ACC112 (cell line): Measurements from ENCODE around the gene CELF5.
"Not testable (repeated sequence)": the region's sequence is repeated elsewhere in the genome, so short reads cannot be mapped to it uniquely, and the experiment has no call there.

Source experiments
- H2AFZ ChIP-seq: fragments of 200-600 bp; sonication (generic); one replicate; pipeline ENCODE4 v1.6.0; 2017; ENCODE audit warnings: antibody characterized with exemption, low read length; ENCODE audit not compliant: unreplicated experiment
- H3K27ac ChIP-seq: fragments of 200-600 bp; sonication (generic); 2 replicates; pipeline ENCODE4 v1.5.1; 2014; ENCODE audit warnings: low read depth, mild to moderate bottlenecking, antibody characterized with exemption, low read length, moderate library complexity
- H3K27me3 ChIP-seq: fragments of 200-600 bp; sonication (generic); 2 replicates; pipeline ENCODE4 v1.6.1; 2014; ENCODE audit warnings: mild to moderate bottlenecking, antibody characterized with exemption, low read length, moderate library complexity, mixed read lengths; ENCODE audit not compliant: insufficient read depth
- H3K36me3 ChIP-seq: fragments of 200-600 bp; sonication (generic); 2 replicates; pipeline ENCODE4 v1.6.1; 2016; ENCODE audit warnings: mild to moderate bottlenecking, antibody characterized with exemption, low read length, moderate library complexity, mixed read lengths; ENCODE audit not compliant: insufficient read depth
- H3K4me1 ChIP-seq: fragments of 200-600 bp; sonication (generic); one replicate; pipeline ENCODE4 v1.6.1; 2016; ENCODE audit warnings: low read length, mixed read lengths; ENCODE audit not compliant: insufficient read depth, unreplicated experiment, control insufficient read depth
- H3K4me3 ChIP-seq: fragments of 200-600 bp; sonication (generic); 2 replicates; pipeline ENCODE4 v1.5.1; 2014; ENCODE audit warnings: mild to moderate bottlenecking, low read depth, low read length
- H3K79me2 ChIP-seq: fragments of 200-600 bp; sonication (generic); one replicate; pipeline ENCODE4 v1.6.0; 2016; ENCODE audit warnings: low read length; ENCODE audit not compliant: control insufficient read depth, unreplicated experiment, insufficient read depth

Gene CELF5

GRCh38 chr19:3296034-3296433 is 71.6 kb downstream of the CELF5 start:
- no peak overlapping the region for H3K4me3 ChIP-seq
- no peak overlapping the region for H2AFZ ChIP-seq
- H3K27me3 ChIP-seq, result no peaks in the 10 kb centered on the region
- H3K4me1 ChIP-seq, result no peaks in the 10 kb centered on the region
- no peaks in the 10 kb centered on the region for H3K36me3 ChIP-seq
- H3K27ac ChIP-seq, result no peak overlapping the region
- H3K79me2 ChIP-seq, result no peaks in the 10 kb centered on the region

- H2AFZ ChIP-seq, result no peak overlapping the region
- no peak overlapping the region for H3K4me3 ChIP-seq
- H3K79me2 ChIP-seq, result no peaks in the 10 kb centered on the region
- H3K27ac ChIP-seq, result no peak overlapping the region
- H3K36me3 ChIP-seq, result no peaks in the 10 kb centered on the region
- no peaks in the 10 kb centered on the region for H3K4me1 ChIP-seq
- H3K27me3 ChIP-seq, result no peaks in the 10 kb centered on the region
Observed at GRCh38 chr19:3296446-3296845, 72.0 kb downstream of the CELF5 start.

DNA sequence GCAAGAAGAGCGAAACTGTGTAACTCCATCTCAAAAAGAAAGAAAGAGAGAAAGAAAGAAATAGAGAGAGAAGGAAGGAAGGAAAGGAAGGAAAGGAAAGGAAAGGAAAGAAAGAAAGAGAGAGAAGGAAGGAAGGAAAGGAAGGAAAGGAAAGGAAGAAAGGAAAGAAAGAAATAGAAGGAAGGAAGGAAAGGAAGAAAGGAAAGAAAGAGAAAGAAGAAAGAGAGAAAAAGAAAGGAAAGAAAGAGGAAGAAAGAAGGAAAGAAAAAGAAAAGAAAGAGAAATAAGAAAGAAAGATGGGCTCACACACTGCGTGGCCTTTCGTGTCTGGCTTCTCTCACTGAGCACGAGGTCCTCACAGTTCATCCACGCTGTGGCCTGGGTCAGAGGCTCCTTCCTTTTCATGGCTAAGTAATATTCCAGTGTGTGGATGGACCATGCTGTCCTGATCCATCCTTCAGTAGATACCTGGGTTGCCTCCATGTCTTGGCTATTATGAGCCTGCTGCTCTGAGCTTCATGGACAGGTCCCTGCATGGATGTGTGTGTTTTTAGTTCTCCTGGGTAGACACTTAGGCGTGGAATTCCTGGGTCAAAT is 74.5 kb downstream of the CELF5 start:
- H3K27ac ChIP-seq, result no peak overlapping the region
- H2AFZ ChIP-seq, result no peak overlapping the region
- H3K79me2 ChIP-seq, result no peaks in the 10 kb centered on the region
- H3K36me3 ChIP-seq, result no peaks in the 10 kb centered on the region
- no peak overlapping the region for H3K4me3 ChIP-seq
- no peaks in the 10 kb centered on the region for H3K4me1 ChIP-seq
- H3K27me3 ChIP-seq, result no peaks in the 10 kb centered on the region; the same call in 1 of the 2 replicates

- not testable (repeated sequence) for H3K27me3 ChIP-seq, H3K79me2 ChIP-seq, H2AFZ ChIP-seq, H3K4me3 ChIP-seq, H3K27ac ChIP-seq, H3K4me1 ChIP-seq, H3K36me3 ChIP-seq
Observed at GRCh38 chr19:3300566-3300965, 76.1 kb downstream of the CELF5 start.

DNA sequence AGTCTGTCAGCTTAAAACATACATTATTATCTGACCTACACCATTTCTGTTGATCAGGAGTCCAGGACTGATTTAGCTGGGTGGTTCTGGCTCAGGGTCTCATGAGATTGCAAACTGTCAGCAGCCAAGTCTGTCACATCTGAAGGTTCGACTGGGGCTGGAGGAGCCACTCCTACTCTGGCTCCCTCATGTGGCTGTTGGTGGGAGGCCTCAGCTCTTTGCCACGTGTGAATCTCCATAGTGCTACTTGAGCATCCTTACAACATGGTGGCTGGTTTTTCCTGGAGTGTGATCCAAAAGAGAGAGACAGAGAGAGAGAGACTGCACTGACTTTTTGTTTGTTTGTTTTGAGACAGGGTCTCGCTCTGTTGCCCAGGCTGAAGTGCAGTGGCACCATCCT is 78.3 kb downstream of the CELF5 start:
- no peak overlapping the region for H2AFZ ChIP-seq
- H3K4me3 ChIP-seq, result no peak overlapping the region
- H3K36me3 ChIP-seq, result no peaks in the 10 kb centered on the region
- no peaks in the 10 kb centered on the region for H3K4me1 ChIP-seq
- no peak overlapping the region for H3K27ac ChIP-seq
- H3K79me2 ChIP-seq, result no peaks in the 10 kb centered on the region
- H3K27me3 ChIP-seq, result no peaks in the 10 kb centered on the region; the same call in 1 of the 2 replicates

- H3K27me3 ChIP-seq, result peaks cover 6% of the 10 kb centered on the region
Observed at GRCh38 chr19:3304871-3305423, 80.5 kb downstream of the CELF5 start.

DNA sequence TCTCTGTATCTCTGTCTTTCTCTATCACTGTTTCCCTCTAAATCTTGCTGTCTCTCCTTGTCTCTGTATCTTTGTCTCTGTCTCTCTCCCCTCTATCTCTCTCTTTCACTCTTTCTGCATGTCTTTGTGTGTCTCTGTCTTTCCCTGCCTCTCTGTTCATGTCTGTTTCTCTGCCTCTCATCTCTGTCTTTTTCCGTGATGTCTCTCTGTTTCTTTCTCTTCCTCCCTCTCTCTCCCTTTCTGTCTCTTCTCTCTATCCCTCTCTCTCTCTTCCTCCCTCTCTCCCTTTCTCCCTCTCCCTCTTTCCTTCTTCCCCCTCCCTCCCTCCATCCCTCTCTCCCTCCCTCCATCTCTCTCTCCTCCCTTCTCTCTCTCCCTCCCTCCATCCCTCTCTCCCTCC is 85.3 kb downstream of the CELF5 start:
- Histone ChIP-seq H3K27ac (no peak overlapping the region), H3K27me3 (peaks cover 14% of the 10 kb centered on the region), H3K4me3 (no peak overlapping the region), H2AFZ (no peak overlapping the region), H3K79me2 (no peaks in the 10 kb centered on the region), H3K4me1 (no peaks in the 10 kb centered on the region), H3K36me3 (no peaks in the 10 kb centered on the region)

More at GRCh38 chr19:3304871-3305423, 80.5 kb downstream of the CELF5 start:
- H3K79me2 ChIP-seq, result no peaks in the 10 kb centered on the region
- no peak overlapping the region for H3K27ac ChIP-seq
- no peak overlapping the region for H3K4me3 ChIP-seq
- no peaks in the 10 kb centered on the region for H3K36me3 ChIP-seq
- H2AFZ ChIP-seq, result no peak overlapping the region
- no peaks in the 10 kb centered on the region for H3K4me1 ChIP-seq

DNA sequence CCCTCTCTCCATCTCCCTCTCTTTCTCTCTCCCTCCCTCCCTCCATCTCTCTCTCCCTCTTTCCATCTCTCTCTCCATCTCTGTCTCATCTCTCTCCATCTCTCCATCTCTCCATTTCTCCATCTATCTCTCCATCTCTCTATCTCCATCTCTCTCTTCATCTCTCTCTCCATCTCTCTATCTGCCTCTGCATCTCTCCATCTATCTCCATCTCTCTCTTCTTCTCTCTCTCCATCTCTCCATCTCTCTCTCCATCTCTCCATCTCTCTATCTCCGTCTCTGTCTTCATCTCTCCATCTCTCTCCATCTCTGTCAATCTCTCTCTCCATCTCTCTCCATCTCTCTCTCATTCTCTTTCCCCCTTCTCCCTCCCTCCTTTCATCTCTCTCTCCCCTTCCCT is 85.8 kb downstream of the CELF5 start:
- no peak overlapping the region for H3K4me3 ChIP-seq
- H3K36me3 ChIP-seq, result no peaks in the 10 kb centered on the region
- H2AFZ ChIP-seq, result no peak overlapping the region
- H3K79me2 ChIP-seq, result no peaks in the 10 kb centered on the region
- no peak overlapping the region for H3K27ac ChIP-seq
- no peaks in the 10 kb centered on the region for H3K4me1 ChIP-seq
- H3K27me3 ChIP-seq, result peaks cover 14% of the 10 kb centered on the region

GRCh38 chr19:3310711-3311110 is 86.2 kb downstream of the CELF5 start:
- H3K4me3 ChIP-seq, result no peak overlapping the region
- H3K27ac ChIP-seq, result no peak overlapping the region
- H2AFZ ChIP-seq, result no peak overlapping the region
- no peaks in the 10 kb centered on the region for H3K36me3 ChIP-seq
- no peaks in the 10 kb centered on the region for H3K4me1 ChIP-seq
- no peaks in the 10 kb centered on the region for H3K79me2 ChIP-seq
- peaks cover 14% of the 10 kb centered on the region for H3K27me3 ChIP-seq

GRCh38 chr19:3313199-3313575 is 88.7 kb downstream of the CELF5 start:
- Histone ChIP-seq H3K27ac (no peak overlapping the region), H3K27me3 (peaks cover 14% of the 10 kb centered on the region), H3K4me3 (no peak overlapping the region), H3K79me2 (no peaks in the 10 kb centered on the region), H3K36me3 (no peaks in the 10 kb centered on the region), H2AFZ (no peak overlapping the region), H3K4me1 (no peaks in the 10 kb centered on the region)

DNA sequence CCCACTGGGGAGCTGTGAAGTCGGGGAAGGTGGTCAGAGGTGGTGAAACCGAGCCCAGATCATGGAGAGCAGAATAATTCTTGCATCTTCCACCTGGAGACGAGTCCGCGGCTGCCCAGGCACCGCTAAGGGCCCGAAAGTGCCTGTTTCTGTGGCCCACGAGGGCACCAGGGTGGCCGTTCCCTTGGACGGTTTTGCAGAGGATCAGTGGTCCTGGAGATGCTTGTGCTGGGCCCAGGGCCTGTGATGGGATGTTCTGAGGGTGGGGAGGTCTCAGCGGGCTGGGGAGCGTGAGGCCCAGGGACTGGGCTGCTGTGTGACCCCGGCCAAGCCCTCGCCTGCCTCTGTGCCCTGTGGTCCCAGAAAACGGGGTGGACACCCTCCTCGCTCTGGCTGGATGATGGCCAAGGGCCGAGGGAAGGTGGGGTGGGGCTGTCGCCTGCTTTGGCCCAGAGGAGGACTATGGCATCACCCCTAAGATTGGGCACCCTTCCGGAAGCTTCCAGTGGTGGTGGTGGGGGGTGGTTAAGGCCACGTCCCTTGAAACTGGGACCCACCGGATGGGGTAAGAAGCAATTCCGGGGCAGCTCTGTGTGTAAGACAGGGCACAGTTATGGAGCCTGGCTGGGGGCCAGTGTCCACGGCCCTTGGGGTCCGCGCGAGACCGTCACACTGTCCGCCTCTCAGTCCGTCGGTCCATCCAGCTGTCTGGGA is 90.7 kb downstream of the CELF5 start:
- Histone ChIP-seq H3K79me2 (no peaks in the 10 kb centered on the region), H3K27ac (no peak overlapping the region), H3K4me1 (peaks cover 3% of the 10 kb centered on the region), H3K36me3 (no peaks in the 10 kb centered on the region), H3K4me3 (no peak overlapping the region), H3K27me3 (peaks cover 10% of the 10 kb centered on the region), H2AFZ (no peak overlapping the region)
